HUES6 (cell line): ENCODE results near the gene BTBD17.
A peak's percentile ranks its signal among the peaks of the same experiment; 100 is the strongest.

ENCODE experiments used
- H3K27ac ChIP-seq: 2 replicates; pipeline ENCODE4 v1.7.0; 2013; ENCODE audit warnings: low read depth, mild to moderate bottlenecking, low read length, inconsistent platforms
- H3K27me3 ChIP-seq: 2 replicates; pipeline ENCODE4 v1.6.1; 2013; ENCODE audit warnings: low read length; ENCODE audit not compliant: control insufficient read depth, insufficient read depth
- H3K36me3 ChIP-seq: 2 replicates; pipeline ENCODE4 v1.6.1; 2013; ENCODE audit warnings: low read length; ENCODE audit not compliant: control insufficient read depth, insufficient read depth
- H3K4me1 ChIP-seq: 2 replicates; pipeline ENCODE4 v1.6.1; 2013; ENCODE audit warnings: low read length; ENCODE audit not compliant: control insufficient read depth, insufficient read depth
- H3K4me3 ChIP-seq: 2 replicates; pipeline ENCODE4 v1.5.1; 2013; ENCODE audit warnings: low read depth, low read length
- H3K9ac ChIP-seq: one replicate; pipeline ENCODE4 v1.6.1; 2013; ENCODE audit warnings: mild to moderate bottlenecking, low read length
- H3K9me3 ChIP-seq: 2 replicates; pipeline ENCODE4 v1.6.1; 2013; ENCODE audit warnings: low read depth, low read length; ENCODE audit not compliant: control insufficient read depth, insufficient read depth

The BTBD17 gene

GRCh38 chr17:74332763-74333283 is 28.8 kb downstream of the BTBD17 start:
- no peaks in the 10 kb centered on the region for H3K36me3 ChIP-seq
- H3K4me3 ChIP-seq, result no peak overlapping the region
- peaks cover 11% of the 10 kb centered on the region for H3K27me3 ChIP-seq
- H3K9ac ChIP-seq, result no peak overlapping the region
- peaks cover 9% of the 10 kb centered on the region; the same call in 1 of the 2 replicates for H3K9me3 ChIP-seq
- H3K27ac ChIP-seq, result no peak overlapping the region
- peaks cover 29% of the 10 kb centered on the region for H3K4me1 ChIP-seq

GRCh38 chr17:74332017-74332650 is 29.5 kb downstream of the BTBD17 start:
- no peak overlapping the region for H3K27ac ChIP-seq
- H3K27me3 ChIP-seq, result peaks cover 18% of the 10 kb centered on the region
- H3K9me3 ChIP-seq, result peaks cover 9% of the 10 kb centered on the region; the same call in 1 of the 2 replicates
- no peak overlapping the region for H3K4me3 ChIP-seq
- H3K9ac ChIP-seq, result no peak overlapping the region
- peaks cover 29% of the 10 kb centered on the region for H3K4me1 ChIP-seq
- no peaks in the 10 kb centered on the region for H3K36me3 ChIP-seq

GRCh38 chr17:74330446-74330845 is 31.2 kb downstream of the BTBD17 start:
- H3K4me1 ChIP-seq, result peaks cover 33% of the 10 kb centered on the region
- H3K36me3 ChIP-seq, result no peaks in the 10 kb centered on the region
- H3K9me3 ChIP-seq, result peaks cover 9% of the 10 kb centered on the region; the same call in 1 of the 2 replicates
- H3K27ac ChIP-seq, result no peak overlapping the region
- no peak overlapping the region for H3K9ac ChIP-seq
- H3K27me3 ChIP-seq, result peaks cover 34% of the 10 kb centered on the region
- H3K4me3 ChIP-seq, result no peak overlapping the region

- Histone ChIP-seq H3K27ac (no peak overlapping the region), H3K4me1 (peaks cover 34% of the 10 kb centered on the region), H3K9me3 (peaks cover 4% of the 10 kb centered on the region; the same call in 1 of the 2 replicates), H3K27me3 (peaks cover 44% of the 10 kb centered on the region), H3K4me3 (no peak overlapping the region), H3K36me3 (no peaks in the 10 kb centered on the region), H3K9ac (no peak overlapping the region)
Measured at GRCh38 chr17:74329378-74329777, 32.3 kb downstream of the BTBD17 start.

GRCh38 chr17:74328487-74328886 is 33.2 kb downstream of the BTBD17 start:
- H3K36me3 ChIP-seq, result no peaks in the 10 kb centered on the region
- H3K9ac ChIP-seq, result no peak overlapping the region
- H3K27me3 ChIP-seq, result peaks cover 49% of the 10 kb centered on the region
- peaks cover 34% of the 10 kb centered on the region for H3K4me1 ChIP-seq
- no peaks in the 10 kb centered on the region for H3K9me3 ChIP-seq
- H3K4me3 ChIP-seq, result no peak overlapping the region
- no peak overlapping the region for H3K27ac ChIP-seq

- Histone ChIP-seq H3K27ac (no peak overlapping the region), H3K9ac (no peak overlapping the region), H3K9me3 (no peaks in the 10 kb centered on the region), H3K27me3 (peaks cover 59% of the 10 kb centered on the region), H3K4me3 (peak overlapping the region; percentile 65), H3K4me1 (peaks cover 22% of the 10 kb centered on the region), H3K36me3 (no peaks in the 10 kb centered on the region)
Measured at GRCh38 chr17:74326506-74326905, 35.2 kb downstream of the BTBD17 start.

GRCh38 chr17:74325743-74326379 is 35.8 kb downstream of the BTBD17 start, which contains the start of gene KIF19:
Gene KIF19, plus strand, starts transcription at chr17:74326226. Its CDS starts 124 bp downstream, at chr17:74326350.
- Histone ChIP-seq H3K9ac (no peak within 1 kb of the TSS), H3K9me3 (no peaks in the 10 kb centered on the region), H3K36me3 (no peaks in the 10 kb centered on the region), H3K4me3 (peak within 1 kb of the TSS; percentile 65), H3K4me1 (peaks cover 22% of the 10 kb centered on the region), H3K27me3 (peaks cover 63% of the 10 kb centered on the region), H3K27ac (no peak within 1 kb of the TSS)

GRCh38 chr17:74325376-74325742 is 36.3 kb downstream of the BTBD17 start:
- peaks cover 22% of the 10 kb centered on the region for H3K4me1 ChIP-seq
- peaks cover 63% of the 10 kb centered on the region for H3K27me3 ChIP-seq
- H3K9me3 ChIP-seq, result no peaks in the 10 kb centered on the region
- no peak overlapping the region for H3K9ac ChIP-seq
- H3K4me3 ChIP-seq, result peak overlapping the region; percentile 65
- H3K36me3 ChIP-seq, result no peaks in the 10 kb centered on the region
- no peak overlapping the region for H3K27ac ChIP-seq

GRCh38 chr17:74324521-74324920 is 37.1 kb downstream of the BTBD17 start:
- Histone ChIP-seq H3K36me3 (no peaks in the 10 kb centered on the region), H3K9ac (no peak overlapping the region), H3K9me3 (no peaks in the 10 kb centered on the region), H3K4me1 (peaks cover 22% of the 10 kb centered on the region), H3K27me3 (peaks cover 63% of the 10 kb centered on the region), H3K4me3 (no peak overlapping the region), H3K27ac (no peak overlapping the region)

GRCh38 chr17:74318391-74318790 is 43.3 kb downstream of the BTBD17 start:
- H3K27ac ChIP-seq, result no peak overlapping the region
- no peak overlapping the region for H3K9ac ChIP-seq
- H3K27me3 ChIP-seq, result peaks cover 14% of the 10 kb centered on the region

GRCh38 chr17:74317071-74317470 is 44.6 kb downstream of the BTBD17 start:
- peaks cover 9% of the 10 kb centered on the region for H3K27me3 ChIP-seq

More at GRCh38 chr17:74318391-74318790, 43.3 kb downstream of the BTBD17 start:
- H3K9me3 ChIP-seq, result no peaks in the 10 kb centered on the region
- no peaks in the 10 kb centered on the region for H3K36me3 ChIP-seq
- H3K4me3 ChIP-seq, result no peak overlapping the region
- H3K4me1 ChIP-seq, result no peaks in the 10 kb centered on the region

More at GRCh38 chr17:74317071-74317470, 44.6 kb downstream of the BTBD17 start:
- peaks cover 8% of the 10 kb centered on the region for H3K9me3 ChIP-seq
- no peak overlapping the region for H3K27ac ChIP-seq
- H3K4me1 ChIP-seq, result no peaks in the 10 kb centered on the region
- H3K9ac ChIP-seq, result no peak overlapping the region
- H3K36me3 ChIP-seq, result no peaks in the 10 kb centered on the region
- H3K4me3 ChIP-seq, result no peak overlapping the region
